Skeletal muscle satellite cell (primary cell): ENCODE measurements around the gene SCIN.
A peak's percentile ranks its signal among the peaks of the same experiment; 100 is the strongest.

Source experiments
- H3K27me3 ChIP-seq: 2 replicates; pipeline ENCODE4 v1.7.0; 2013; ENCODE audit warnings: low read length; ENCODE audit not compliant: control insufficient read depth, insufficient read depth
- H3K36me3 ChIP-seq: 2 replicates; pipeline ENCODE4 v1.7.0; 2013; ENCODE audit warnings: mild to moderate bottlenecking, control low read depth, low read length; ENCODE audit not compliant: insufficient read depth
- H3K4me1 ChIP-seq: 2 replicates; pipeline ENCODE4 v1.7.0; 2013; ENCODE audit warnings: low read length; ENCODE audit not compliant: control insufficient read depth, insufficient read depth
- H3K4me2 ChIP-seq: 2 replicates; pipeline ENCODE4 v1.7.0; 2013; ENCODE audit warnings: mild to moderate bottlenecking, low read length
- H3K4me3 ChIP-seq: 2 replicates; pipeline ENCODE4 v1.7.0; 2013; ENCODE audit warnings: low read length
- H3K9ac ChIP-seq: 2 replicates; pipeline ENCODE4 v1.7.0; 2013; ENCODE audit warnings: mild to moderate bottlenecking, low read depth, low read length, moderate library complexity
- H3K9me3 ChIP-seq: replicated peaks from 2 replicates; pipeline ENCODE4 v1.7.0; 2013; ENCODE audit warnings: mild to moderate bottlenecking, control low read depth, low read length

Gene SCIN

DNA sequence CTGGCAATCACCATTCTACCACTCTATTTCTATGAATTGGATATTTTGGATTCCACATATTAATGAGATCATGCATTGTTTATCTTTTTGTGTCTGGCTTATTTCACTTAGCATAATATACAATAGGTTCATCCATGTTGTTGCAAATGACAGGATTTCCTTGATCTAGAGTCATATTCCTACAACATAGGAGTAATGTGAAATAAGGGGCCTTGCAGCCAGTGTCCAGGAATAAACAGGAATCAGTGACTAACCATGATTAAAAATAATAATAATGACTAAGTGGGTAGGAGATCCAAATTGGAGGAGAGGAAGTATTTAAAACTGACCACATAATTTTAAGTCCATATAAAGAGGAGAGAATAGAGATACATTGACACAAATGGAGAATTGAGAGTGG lies 49.9 kb downstream of the SCIN start:
- no peaks in the 10 kb centered on the region for H3K36me3 ChIP-seq

DNA sequence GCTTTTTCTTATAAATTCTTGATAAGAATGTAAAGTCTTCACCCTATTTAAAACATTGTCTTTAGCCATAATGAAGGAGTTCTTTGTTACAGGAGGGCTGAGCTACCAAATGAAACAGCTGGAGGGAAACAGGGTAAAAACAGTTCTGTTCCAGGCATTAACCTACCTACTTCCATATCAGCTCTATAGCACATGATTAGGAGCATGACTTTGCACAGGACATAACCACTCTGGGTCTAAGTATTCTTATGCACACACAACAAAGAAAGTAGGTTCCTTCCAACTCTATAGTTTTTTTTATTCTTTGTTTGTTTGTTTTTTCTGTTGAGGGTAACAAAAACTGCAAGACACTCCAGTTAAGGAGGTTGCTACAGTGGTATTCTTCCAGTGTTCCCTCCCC lies 52.7 kb downstream of the SCIN start:
- H3K36me3 ChIP-seq: no peaks in the 10 kb centered on the region
- no peak overlapping the region for H3K4me3 ChIP-seq
- no peaks in the 10 kb centered on the region for H3K27me3 ChIP-seq
- no peaks in the 10 kb centered on the region for H3K9me3 ChIP-seq
- H3K9ac ChIP-seq: no peak overlapping the region
- no peak overlapping the region for H3K4me2 ChIP-seq
- H3K4me1 ChIP-seq: peaks cover 12% of the 10 kb centered on the region

More for the DNA sequence above, 49.9 kb downstream of the SCIN start:
- Histone ChIP-seq H3K4me1 (peaks cover 12% of the 10 kb centered on the region), H3K4me3 (no peak overlapping the region), H3K27me3 (no peaks in the 10 kb centered on the region), H3K9ac (no peak overlapping the region), H3K9me3 (no peaks in the 10 kb centered on the region), H3K4me2 (no peak overlapping the region)

DNA sequence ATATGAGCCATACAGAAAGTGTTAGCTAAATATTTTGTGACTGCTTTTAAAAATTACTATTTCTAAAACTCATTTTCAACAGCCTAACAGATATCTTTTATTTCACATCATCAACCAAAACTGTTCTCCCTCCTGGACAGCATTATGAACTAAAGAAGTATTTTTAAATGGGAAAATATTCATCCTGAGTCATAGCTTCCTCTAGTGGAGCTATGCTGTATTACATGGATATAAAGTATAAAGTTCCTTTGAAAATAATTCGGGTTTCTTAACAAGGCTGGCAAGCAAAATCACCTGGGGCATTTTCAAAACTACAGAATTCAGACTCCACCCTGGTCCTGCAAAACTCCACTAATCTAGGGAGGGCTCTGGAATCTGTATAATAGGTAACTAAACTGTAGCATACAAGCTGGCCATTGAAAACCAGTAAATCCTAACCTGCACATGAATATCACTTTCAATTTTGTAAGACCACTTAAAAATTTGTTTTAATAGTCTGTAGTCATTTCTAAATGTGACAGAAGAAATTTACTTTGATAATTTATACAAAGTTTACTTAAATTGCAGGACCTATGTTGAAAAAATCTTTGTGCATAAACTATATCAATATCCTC lies 53.5 kb downstream of the SCIN start:
- H3K4me1 ChIP-seq: peaks cover 12% of the 10 kb centered on the region
- no peaks in the 10 kb centered on the region for H3K36me3 ChIP-seq
- no peak overlapping the region for H3K4me2 ChIP-seq
- no peak overlapping the region for H3K4me3 ChIP-seq
- no peaks in the 10 kb centered on the region for H3K9me3 ChIP-seq
- no peaks in the 10 kb centered on the region for H3K27me3 ChIP-seq
- no peak overlapping the region for H3K9ac ChIP-seq

DNA sequence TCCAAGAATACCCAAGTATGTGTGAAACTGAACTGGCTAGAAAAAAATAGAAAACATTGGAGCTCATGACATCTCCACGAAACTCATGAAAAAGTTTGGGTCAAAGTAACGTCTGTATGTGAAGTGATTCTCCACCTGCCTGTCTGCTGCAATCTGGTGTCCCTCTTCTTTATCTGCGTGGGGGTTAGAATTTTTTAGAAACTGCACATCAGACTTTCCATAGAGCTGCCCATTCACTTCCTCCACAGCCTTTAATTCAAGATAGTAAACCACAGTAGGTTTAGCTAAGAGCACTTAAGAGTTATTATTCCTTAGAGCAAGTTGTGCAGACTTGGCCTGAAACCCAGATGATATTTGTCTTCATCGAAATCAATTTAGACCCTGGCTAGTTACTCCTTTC lies 55.3 kb downstream of the SCIN start:
- Histone ChIP-seq H3K27me3 (no peaks in the 10 kb centered on the region), H3K4me3 (no peak overlapping the region), H3K9me3 (no peaks in the 10 kb centered on the region), H3K4me2 (no peak overlapping the region), H3K36me3 (no peaks in the 10 kb centered on the region), H3K4me1 (peaks cover 2% of the 10 kb centered on the region), H3K9ac (no peak overlapping the region)

DNA sequence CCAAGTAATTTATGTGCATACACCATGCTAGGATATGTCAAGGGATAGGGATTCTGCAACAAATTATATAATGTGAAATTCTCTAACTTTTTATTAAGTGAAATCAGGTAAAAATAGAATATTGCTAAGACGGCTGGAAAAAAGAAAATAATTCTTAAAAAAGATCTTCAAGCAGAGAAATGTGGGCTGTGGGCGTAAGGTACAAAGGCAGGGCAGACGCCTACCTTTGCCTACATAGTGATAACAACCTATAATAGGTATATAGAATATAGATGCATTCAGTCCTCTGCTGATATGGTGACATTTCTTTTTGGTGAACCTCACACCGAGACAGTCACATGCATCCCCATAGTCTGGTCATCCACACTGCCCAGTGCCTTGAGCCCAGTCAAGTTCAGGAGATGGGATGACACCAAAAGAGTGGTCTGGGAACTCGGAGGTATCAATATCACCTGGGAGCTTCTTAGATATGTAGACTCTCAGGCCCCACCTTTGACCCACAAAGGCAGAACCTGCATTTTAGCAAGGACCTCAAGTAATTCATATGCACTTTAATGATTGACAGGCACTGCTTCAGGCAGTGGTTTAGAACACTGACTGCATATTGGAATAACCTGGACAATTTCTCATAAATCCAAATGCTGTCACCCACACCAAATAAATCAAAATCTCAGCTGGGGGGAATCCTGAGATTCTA lies 59.4 kb downstream of the SCIN start:
- Histone ChIP-seq H3K36me3 (no peaks in the 10 kb centered on the region), H3K27me3 (no peaks in the 10 kb centered on the region), H3K9ac (no peak overlapping the region), H3K4me2 (no peak overlapping the region), H3K9me3 (no peaks in the 10 kb centered on the region), H3K4me1 (no peaks in the 10 kb centered on the region), H3K4me3 (no peak overlapping the region)

DNA sequence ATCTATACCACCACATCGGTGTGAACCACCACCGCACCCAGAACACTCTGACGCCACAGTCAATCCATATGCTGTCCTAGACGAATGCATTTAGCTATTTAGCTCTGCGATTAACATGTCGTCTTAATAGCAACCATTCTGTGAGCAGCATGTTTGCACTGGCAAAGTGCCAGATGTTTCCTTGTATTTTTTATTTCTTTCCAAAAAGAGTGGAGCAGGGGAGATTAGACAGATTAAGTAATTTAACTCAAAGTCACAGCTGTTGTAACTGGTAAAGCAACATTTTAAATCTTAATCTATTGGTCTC lies 59.9 kb downstream of the SCIN start:
- Histone ChIP-seq H3K4me1 (no peaks in the 10 kb centered on the region), H3K4me3 (no peak overlapping the region), H3K9ac (no peak overlapping the region), H3K4me2 (no peak overlapping the region), H3K9me3 (no peaks in the 10 kb centered on the region), H3K27me3 (no peaks in the 10 kb centered on the region), H3K36me3 (no peaks in the 10 kb centered on the region)

DNA sequence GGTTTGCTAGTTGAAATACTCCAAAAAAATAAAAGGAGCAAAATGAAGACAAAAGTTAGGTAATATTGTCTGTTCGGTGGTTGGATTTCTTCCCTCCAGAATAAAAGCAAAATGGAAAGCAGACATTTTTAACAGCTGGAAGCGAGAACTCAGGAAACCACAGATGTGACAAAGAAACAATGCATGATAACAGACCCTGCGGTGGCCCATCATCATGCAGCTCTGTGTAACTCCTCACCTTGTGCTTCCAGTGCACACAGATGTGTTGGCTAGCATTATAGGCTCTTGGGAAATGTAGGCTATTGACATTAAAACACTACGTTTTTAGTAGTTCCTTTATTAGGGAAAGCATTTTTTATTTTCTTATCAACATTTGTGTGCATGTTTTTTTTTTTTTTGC lies 63.1 kb downstream of the SCIN start:
- no peak overlapping the region for H3K4me2 ChIP-seq
- no peaks in the 10 kb centered on the region for H3K27me3 ChIP-seq
- no peaks in the 10 kb centered on the region for H3K9me3 ChIP-seq
- no peaks in the 10 kb centered on the region for H3K36me3 ChIP-seq
- H3K9ac ChIP-seq: no peak overlapping the region
- peaks cover 4% of the 10 kb centered on the region for H3K4me1 ChIP-seq
- H3K4me3 ChIP-seq: no peak overlapping the region

DNA sequence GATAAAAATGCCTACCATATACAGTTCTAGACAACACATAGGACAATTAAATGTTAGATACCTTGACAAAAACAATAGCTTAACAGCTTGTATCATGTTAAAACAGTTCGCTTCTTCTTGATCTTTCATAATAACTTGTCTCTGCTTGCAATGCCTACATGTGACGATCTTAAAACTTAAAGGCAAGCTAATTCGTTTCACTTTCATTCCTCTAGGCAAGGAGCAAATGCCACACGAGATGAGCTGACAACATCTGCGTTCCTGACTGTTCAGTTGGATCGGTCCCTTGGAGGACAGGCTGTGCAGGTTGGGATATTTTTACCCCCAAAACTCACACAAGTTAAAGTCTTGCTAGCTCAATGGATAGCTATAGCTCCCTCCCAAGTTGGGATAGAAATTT lies 65.3 kb downstream of the SCIN start:
- Histone ChIP-seq H3K36me3 (no peaks in the 10 kb centered on the region), H3K4me2 (peak overlapping the region; percentile 63), H3K9ac (no peak overlapping the region), H3K4me1 (peaks cover 4% of the 10 kb centered on the region), H3K4me3 (peak overlapping the region; percentile 4), H3K27me3 (no peaks in the 10 kb centered on the region), H3K9me3 (no peaks in the 10 kb centered on the region)

DNA sequence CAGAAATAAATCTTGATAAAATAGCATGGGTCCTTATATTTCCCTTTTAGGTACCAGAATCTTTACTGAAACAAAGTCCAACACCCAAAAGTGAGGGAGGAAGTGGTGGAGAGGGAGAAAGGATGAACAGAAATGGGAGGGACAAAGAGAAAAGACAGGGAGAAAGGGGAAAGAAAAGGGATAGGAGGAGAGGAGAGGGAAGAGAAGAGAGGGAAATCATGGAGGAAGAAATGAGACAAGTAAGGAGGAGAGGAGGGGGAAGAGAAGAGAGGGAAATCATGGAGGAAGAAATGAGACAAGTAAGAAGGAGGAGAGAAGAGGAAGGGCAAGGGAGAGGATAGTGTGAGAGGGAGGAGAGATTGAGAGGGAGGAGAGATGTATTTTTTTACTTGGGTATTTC lies 66.8 kb downstream of the SCIN start:
- H3K9ac ChIP-seq: no peak overlapping the region

DNA sequence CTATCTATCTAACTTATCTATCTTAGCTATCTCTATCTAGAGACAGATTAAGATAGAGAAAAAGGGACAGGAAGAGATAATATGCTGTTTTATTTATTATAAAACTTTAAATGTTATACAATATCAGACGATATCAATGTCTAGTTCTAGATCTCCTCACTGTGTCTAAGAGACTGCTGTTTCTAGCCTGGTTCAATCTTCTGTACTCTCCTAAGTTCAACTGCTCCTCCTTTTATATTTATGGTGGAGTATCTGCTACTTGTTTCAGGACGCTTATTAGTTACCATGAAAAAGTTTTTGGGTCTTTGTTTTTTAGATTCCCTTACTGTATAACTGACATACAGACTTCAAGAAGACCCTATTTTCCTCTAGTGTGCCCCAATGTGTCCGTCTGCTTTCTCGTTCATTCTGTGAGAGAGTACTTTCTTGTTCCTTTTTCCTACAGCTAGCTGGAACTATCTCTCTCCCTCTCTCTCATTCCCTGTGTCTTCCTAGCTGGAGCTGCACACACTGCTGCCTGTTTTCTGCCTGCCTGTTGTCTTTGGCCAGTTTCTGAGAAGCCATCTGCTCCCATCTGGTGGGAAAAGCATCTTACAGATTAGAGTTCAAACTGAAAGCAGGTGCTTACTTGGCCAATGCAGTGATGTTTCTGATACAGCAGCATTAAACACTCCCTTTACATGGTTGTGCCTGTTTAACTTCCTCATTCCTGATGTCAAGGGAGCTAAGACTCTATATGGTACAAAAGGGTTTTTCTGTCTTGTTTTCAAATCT lies 67.5 kb downstream of the SCIN start:
- H3K9me3 ChIP-seq: no peaks in the 10 kb centered on the region
- peak overlapping the region; percentile 5 for H3K9ac ChIP-seq
- H3K36me3 ChIP-seq: no peaks in the 10 kb centered on the region
- H3K4me1 ChIP-seq: peaks cover 4% of the 10 kb centered on the region
- no peak overlapping the region for H3K4me3 ChIP-seq
- peak overlapping the region; percentile 48 for H3K4me2 ChIP-seq
- H3K27me3 ChIP-seq: no peaks in the 10 kb centered on the region

More for the DNA sequence above, 66.8 kb downstream of the SCIN start:
- Histone ChIP-seq H3K4me2 (no peak overlapping the region), H3K9me3 (no peaks in the 10 kb centered on the region), H3K4me3 (no peak overlapping the region), H3K27me3 (no peaks in the 10 kb centered on the region), H3K36me3 (no peaks in the 10 kb centered on the region), H3K4me1 (peaks cover 4% of the 10 kb centered on the region)

DNA sequence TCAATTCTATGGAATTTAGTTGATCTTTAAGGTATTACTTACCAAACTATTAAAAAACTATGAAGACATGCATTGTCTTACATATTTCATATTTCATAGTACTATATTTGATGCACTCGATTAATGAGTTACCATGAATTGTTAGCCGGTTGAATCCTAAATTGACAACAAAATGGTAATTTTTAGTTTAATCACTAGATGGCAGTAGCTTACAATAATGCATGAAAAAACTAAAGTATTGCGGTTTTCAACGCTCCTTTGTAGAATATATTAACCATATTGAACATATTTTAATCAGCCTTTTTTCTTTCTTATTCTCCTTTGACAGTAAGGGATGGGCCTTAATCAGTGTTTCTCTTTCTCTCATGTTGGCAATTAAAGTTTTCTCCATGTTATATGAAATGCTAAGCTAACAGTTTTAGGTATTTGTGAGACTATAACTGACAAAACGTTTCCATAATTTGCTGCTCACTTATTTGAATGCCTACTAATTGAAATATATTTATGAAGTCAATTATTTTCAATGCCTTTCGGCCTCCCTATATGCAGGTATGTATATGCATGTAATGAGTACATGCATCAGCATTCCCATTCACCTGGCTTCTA lies 68.4 kb downstream of the SCIN start:
- Histone ChIP-seq H3K9ac (no peak overlapping the region), H3K4me2 (no peak overlapping the region), H3K4me1 (peaks cover 4% of the 10 kb centered on the region), H3K4me3 (no peak overlapping the region), H3K9me3 (no peaks in the 10 kb centered on the region), H3K36me3 (no peaks in the 10 kb centered on the region), H3K27me3 (no peaks in the 10 kb centered on the region)
